Testis (tissue), 2 donors: ENCODE data around the gene PPFIBP2.

Experiments used
- POLR2A ChIP-seq: fragments of 450-650 bp; IDR thresholded peaks from one replicate; pipeline ENCODE4 v1.6.1; 2017; ENCODE audit warnings: antibody characterized with exemption, mild to moderate bottlenecking, moderate library complexity
- TF ChIP-seq, protein P1 (sequence below), 3 experiments: fragments of 450-650 bp in 2 of 3; fragments of 200-600 bp in 1 of 3; sonication (generic) in 1 of 3; IDR thresholded peaks; one replicate each; pipeline ENCODE4 v1.5.1; 2016 to 2019; ENCODE audit warnings: antibody characterized with exemption in 3 of 3, mild to moderate bottlenecking in 2 of 3, moderate library complexity in 1 of 3

DNA sequence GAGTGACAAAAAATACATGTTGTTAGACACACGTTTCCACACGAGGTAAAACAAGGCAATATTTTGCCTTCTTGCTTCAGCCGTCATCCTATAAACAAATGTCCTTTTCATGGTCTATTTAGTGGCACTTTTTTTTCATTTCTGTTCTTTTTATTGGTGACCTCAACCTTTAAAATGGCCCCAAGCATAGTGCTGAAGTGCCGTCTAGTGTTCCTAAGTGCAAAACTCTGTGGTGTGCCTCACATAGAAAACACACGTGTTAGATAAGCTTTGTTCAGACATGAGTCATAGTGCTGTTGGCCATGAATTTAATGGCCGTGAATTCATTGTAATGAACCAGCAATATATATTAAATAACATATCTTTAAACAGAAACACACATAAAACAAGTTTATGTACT, 176.8 kb downstream of the PPFIBP2 start:
- TF ChIP-seq, protein P1, sequence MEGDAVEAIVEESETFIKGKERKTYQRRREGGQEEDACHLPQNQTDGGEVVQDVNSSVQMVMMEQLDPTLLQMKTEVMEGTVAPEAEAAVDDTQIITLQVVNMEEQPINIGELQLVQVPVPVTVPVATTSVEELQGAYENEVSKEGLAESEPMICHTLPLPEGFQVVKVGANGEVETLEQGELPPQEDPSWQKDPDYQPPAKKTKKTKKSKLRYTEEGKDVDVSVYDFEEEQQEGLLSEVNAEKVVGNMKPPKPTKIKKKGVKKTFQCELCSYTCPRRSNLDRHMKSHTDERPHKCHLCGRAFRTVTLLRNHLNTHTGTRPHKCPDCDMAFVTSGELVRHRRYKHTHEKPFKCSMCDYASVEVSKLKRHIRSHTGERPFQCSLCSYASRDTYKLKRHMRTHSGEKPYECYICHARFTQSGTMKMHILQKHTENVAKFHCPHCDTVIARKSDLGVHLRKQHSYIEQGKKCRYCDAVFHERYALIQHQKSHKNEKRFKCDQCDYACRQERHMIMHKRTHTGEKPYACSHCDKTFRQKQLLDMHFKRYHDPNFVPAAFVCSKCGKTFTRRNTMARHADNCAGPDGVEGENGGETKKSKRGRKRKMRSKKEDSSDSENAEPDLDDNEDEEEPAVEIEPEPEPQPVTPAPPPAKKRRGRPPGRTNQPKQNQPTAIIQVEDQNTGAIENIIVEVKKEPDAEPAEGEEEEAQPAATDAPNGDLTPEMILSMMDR (IDR thresholded peaks at IDR 0.05): no peak
- TF ChIP-seq POLR2A: no peak
